Right atrium auricular region (tissue), 2 donors: ENCODE results near the gene ILDR2. TPM values are rescaled to one million over a fixed set of nuclear protein-coding genes. Genes with fewer than 3 reads are reported as not detected.

Experiments used
- DNase-seq: peaks from one replicate; pipeline ENCODE4 v3.0.0-alpha.2; 2019; ENCODE audit warnings: low spot score
- H3K27ac ChIP-seq, 2 donors: fragments of 200-600 bp; sonication (generic); 1 replicate in 1 of 2; 2 replicates in 1 of 2; pipeline ENCODE4 v1.5.1; 2016 to 2019
- H3K27me3 ChIP-seq, 2 donors: fragments of 200-600 bp; sonication (generic); one replicate each; pipeline versions ENCODE4 v1.5.1 to v1.6.0; 2017 to 2019
- H3K36me3 ChIP-seq: fragments of 200-600 bp; sonication (generic); one replicate; pipeline ENCODE4 v1.5.1; 2016
- H3K4me1 ChIP-seq, 2 donors: fragments of 200-600 bp; sonication (generic); one replicate each; pipeline versions ENCODE4 v1.5.1 to v1.6.0; 2017 to 2019
- H3K4me3 ChIP-seq, 2 donors: fragments of 200-600 bp; sonication (generic); 1 replicate in 1 of 2; 2 replicates in 1 of 2; pipeline ENCODE4 v1.5.1; 2017 to 2019; ENCODE audit warnings: mild to moderate bottlenecking in 1 of 2, moderate library complexity in 1 of 2
- H3K9me3 ChIP-seq, 2 donors: fragments of 200-600 bp; sonication (generic); one replicate each; pipeline ENCODE4 v1.5.1; 2019
- CTCF ChIP-seq, 2 donors: fragments of 200-600 bp; sonication (generic); IDR thresholded peaks; one replicate each; pipeline ENCODE4 v1.5.1; 2019; ENCODE audit warnings: antibody characterized with exemption in 2 of 2
- total RNA-seq, 2 donors: library from RNA; depleted of rRNA; stranded (reverse); fragments of >200 nt; gene quantifications; one replicate each; pipeline ENCODE4 v1.1.0, GENCODE V29; 2016

The ILDR2 gene
- total RNA-seq, 2 donors from 2014 or later, result 7.3 to 23.2 TPM

- no peak for DNase-seq
- no peak within 1 kb of the TSS for H3K27ac ChIP-seq
- no peaks in the 10 kb centered on the region for H3K4me1 ChIP-seq
- H3K4me3 ChIP-seq, result no peak within 1 kb of the TSS
- H3K27me3 ChIP-seq, result no peaks in the 10 kb centered on the region
- H3K9me3 ChIP-seq, result no peaks in the 10 kb centered on the region
- no peak for TF ChIP-seq CTCF (IDR thresholded peaks at IDR 0.05)
- H3K36me3 ChIP-seq, result no peaks in the 10 kb centered on the region
Observed at GRCh38 chr1:166988974-166989515, 13.7 kb upstream of the ILDR2 start, which contains the start of gene MAEL. MAEL (plus strand) TSS chr1:166989280; CDS start chr1:166989353, 73 bp downstream.

- no peaks in the 10 kb centered on the region for H3K9me3 ChIP-seq
- DNase-seq, result no peak
- no peak for TF ChIP-seq CTCF (IDR thresholded peaks at IDR 0.05)
- no peak overlapping the region for H3K4me3 ChIP-seq
- H3K4me1 ChIP-seq, result no peaks in the 10 kb centered on the region
- H3K27me3 ChIP-seq, result no peaks in the 10 kb centered on the region
- H3K36me3 ChIP-seq, result no peaks in the 10 kb centered on the region
- no peak overlapping the region for H3K27ac ChIP-seq
Observed at GRCh38 chr1:166981589-166981988, 6.2 kb upstream of the ILDR2 start.

GRCh38 chr1:166980818-166981217 lies 5.5 kb upstream of the ILDR2 start:
- no peak overlapping the region for H3K27ac ChIP-seq
- H3K9me3 ChIP-seq, result no peaks in the 10 kb centered on the region
- H3K27me3 ChIP-seq, result no peaks in the 10 kb centered on the region
- DNase-seq, result no peak
- no peak overlapping the region for H3K4me3 ChIP-seq
- no peak for TF ChIP-seq CTCF (IDR thresholded peaks at IDR 0.05)
- no peaks in the 10 kb centered on the region for H3K4me1 ChIP-seq
- H3K36me3 ChIP-seq, result no peaks in the 10 kb centered on the region

- TF ChIP-seq CTCF (IDR thresholded peaks at IDR 0.05), result no peak
Observed at GRCh38 chr1:166980383-166980782, 5.0 kb upstream of the ILDR2 start.

GRCh38 chr1:166978821-166979220 lies 3.5 kb upstream of the ILDR2 start:
- no peaks in the 10 kb centered on the region for H3K36me3 ChIP-seq
- no peak overlapping the region for H3K4me3 ChIP-seq
- H3K9me3 ChIP-seq, result no peaks in the 10 kb centered on the region
- H3K27ac ChIP-seq, result no peak overlapping the region
- H3K27me3 ChIP-seq, result no peaks in the 10 kb centered on the region
- no peak for TF ChIP-seq CTCF (IDR thresholded peaks at IDR 0.05)
- no peak for DNase-seq
- peaks cover 0 to 13% of the 10 kb centered on the region in 2 donors for H3K4me1 ChIP-seq

More at GRCh38 chr1:166980383-166980782, 5.0 kb upstream of the ILDR2 start:
- Histone ChIP-seq H3K27me3 (no peaks in the 10 kb centered on the region), H3K36me3 (no peaks in the 10 kb centered on the region), H3K4me3 (no peak overlapping the region), H3K4me1 (no peaks in the 10 kb centered on the region), H3K9me3 (no peaks in the 10 kb centered on the region), H3K27ac (no peak overlapping the region)
- DNase-seq, result no peak

- Histone ChIP-seq H3K27me3 (no peaks in the 10 kb centered on the region), H3K36me3 (no peaks in the 10 kb centered on the region), H3K27ac (no peak overlapping the region), H3K4me3 (no peak overlapping the region), H3K4me1 (peaks cover 0 to 15% of the 10 kb centered on the region in 2 donors), H3K9me3 (no peaks in the 10 kb centered on the region)
- no peak for TF ChIP-seq CTCF (IDR thresholded peaks at IDR 0.05)
- DNase-seq, result no peak
Observed at GRCh38 chr1:166977951-166978350, 2.6 kb upstream of the ILDR2 start.
